ENCODE results near the gene ARAP2. TPM values are rescaled to one million over a fixed set of nuclear protein-coding genes. Genes with fewer than 3 reads are reported as not detected.

The ARAP2 gene
- total and polyA plus RNA-seq, 2 of the 13 experiments (the other 11 are each of a cell fraction or from before 2014, with no cell fraction given) = 0.37 to 1.4 TPM

- no peak overlapping the region for H3K4me3 ChIP-seq (replicated peaks in 1 of 3; ENCODE audit: insufficient read depth in 1 of 3, low read depth in 2 of 3, low read length in 3 of 3)
- no peak for FAIRE-seq
- no peak overlapping the region for H3K4me2 ChIP-seq (ENCODE audit: low read depth, low read length)
- no peaks in the 10 kb centered on the region for H3K36me3 ChIP-seq (replicated peaks in 1 of 2; ENCODE audit: control insufficient read depth in 1 of 2, insufficient read depth in 2 of 2, low read length in 2 of 2)
- H3K4me1 ChIP-seq (ENCODE audit: insufficient read depth, low read length) = no peaks in the 10 kb centered on the region
- no peak overlapping the region for H3K27ac ChIP-seq (ENCODE audit: extremely low read length, insufficient read depth, low read length)
- in situ Hi-C loops (cut with HindIII; ENCODE audit: extremely low pct_ligation_motif_present, low pct_unique_long_range_greater_than_20kb) = no loop called here
- 17% methylated on average over 2 of the region's 2 CpGs for WGBS (ENCODE audit: low lambda C conversion rate)
- ATAC-seq = no peak
- no peak for DNase-seq (ENCODE audit: low spot score)
- no TSS peak for BruUV-seq (replicated peaks)
- POLR2A ChIA-PET = no interaction called here
- H4K20me1 ChIP-seq (ENCODE audit: insufficient read depth, low read length) = no peaks in the 10 kb centered on the region
- TF ChIP-seq USF2 (IDR thresholded peaks at IDR 0.05; ENCODE audit: low read depth, low read length) (no peak), USF2 (CRISPR knock-in tag; IDR thresholded peaks at IDR 0.05; ENCODE audit: borderline replicate concordance) (no peak)
- intact Hi-C loops (cut with micrococcal nuclease; ENCODE audit: unreplicated experiment) = no loop called here
- H3K79me2 ChIP-seq (ENCODE audit: insufficient read depth, low read length) = no peaks in the 10 kb centered on the region
- no peaks in the 10 kb centered on the region for H3K27me3 ChIP-seq (ENCODE audit: control insufficient read depth in 1 of 2, insufficient read depth in 2 of 2, low read length in 2 of 2)
- H3K9me3 ChIP-seq (ENCODE audit: low read length) = no peaks in the 10 kb centered on the region; the same call in 1 of the 2 replicates
- CTCF ChIA-PET (ENCODE audit: low intra/inter-chr PET ratio, low total read pairs) = no interaction called here
- H3K9ac ChIP-seq (ENCODE audit: insufficient read depth, low read depth, low read length) = no peak overlapping the region
- H2AFZ ChIP-seq (ENCODE audit: low read length) = no peak overlapping the region
Observed at GRCh38 chr4:36067116-36067515, 177.2 kb downstream of the ARAP2 start.

GRCh38 chr4:36065274-36065871 is 178.9 kb downstream of the ARAP2 start:
- WGBS (ENCODE audit: low lambda C conversion rate) = 14% methylated on average over 1 of the region's 1 CpG
- in situ Hi-C loops (cut with HindIII; ENCODE audit: extremely low pct_ligation_motif_present, low pct_unique_long_range_greater_than_20kb) = no loop called here
- no peak for ATAC-seq
- Histone ChIP-seq H3K27me3 (ENCODE audit: control insufficient read depth in 1 of 2, insufficient read depth in 2 of 2, low read length in 2 of 2) (no peaks in the 10 kb centered on the region), H3K79me2 (ENCODE audit: insufficient read depth, low read length) (no peaks in the 10 kb centered on the region), H3K9ac (ENCODE audit: insufficient read depth, low read depth, low read length) (no peak overlapping the region), H3K4me1 (ENCODE audit: insufficient read depth, low read length) (no peaks in the 10 kb centered on the region), H3K4me2 (ENCODE audit: low read depth, low read length) (no peak overlapping the region), H3K4me3 (replicated peaks in 1 of 3; ENCODE audit: insufficient read depth in 1 of 3, low read depth in 2 of 3, low read length in 3 of 3) (no peak overlapping the region), H3K27ac (ENCODE audit: extremely low read length, insufficient read depth, low read length) (no peak overlapping the region), H2AFZ (ENCODE audit: low read length) (no peak overlapping the region), H4K20me1 (ENCODE audit: insufficient read depth, low read length) (no peaks in the 10 kb centered on the region), H3K36me3 (replicated peaks in 1 of 2; ENCODE audit: control insufficient read depth in 1 of 2, insufficient read depth in 2 of 2, low read length in 2 of 2) (no peaks in the 10 kb centered on the region), H3K9me3 (ENCODE audit: low read length) (no peaks in the 10 kb centered on the region; the same call in 1 of the 2 replicates)
- no peak for FAIRE-seq
- no peak for DNase-seq (ENCODE audit: low spot score)
- intact Hi-C loops (cut with micrococcal nuclease; ENCODE audit: unreplicated experiment) = no loop called here
- TF ChIP-seq GMEB1 (CRISPR knock-in tag; IDR thresholded peaks at IDR 0.05; ENCODE audit: borderline replicate concordance) (no peak), SOX6 (IDR thresholded peaks at IDR 0.05) (no peak), SOX6 (CRISPR knock-in tag; IDR thresholded peaks at IDR 0.05) (no peak), SALL2 (CRISPR knock-in tag; IDR thresholded peaks at IDR 0.05) (no peak), TAF1 (CRISPR knock-in tag; IDR thresholded peaks at IDR 0.05) (no peak), NPAS2 (CRISPR knock-in tag; IDR thresholded peaks at IDR 0.05; ENCODE audit: borderline replicate concordance) (no peak), ZFP82 (CRISPR knock-in tag; IDR thresholded peaks at IDR 0.05; ENCODE audit: borderline replicate concordance) (no peak)
- POLR2A ChIA-PET = no interaction called here
- CTCF ChIA-PET (ENCODE audit: low intra/inter-chr PET ratio, low total read pairs) = no interaction called here
- no TSS peak for BruUV-seq (replicated peaks)
